HepG2 (cell line): ENCODE measurements around the gene DLG2.

Experiments used
- EZH2 ChIP-seq: conservative IDR thresholded peaks from 2 replicates; pipeline ENCODE4 v1.6.1; 2012; ENCODE audit warnings: mild to moderate bottlenecking, low read depth, low read length, moderate library complexity
- KDM1A ChIP-seq: IDR thresholded peaks from 2 replicates; pipeline ENCODE4 v1.6.1; 2016; ENCODE audit warnings: missing compliant biosample characterization
- RAD51 ChIP-seq: fragments of 450-650 bp; IDR thresholded peaks from 2 replicates; pipeline ENCODE4 v1.6.1; 2016; ENCODE audit warnings: borderline replicate concordance
- RBM22 ChIP-seq: fragments of 200-400 bp; formaldehyde crosslinking; optimal IDR thresholded peaks from 2 replicates; pipeline ENCODE3; 2017; ENCODE audit warnings: mild to moderate bottlenecking, low read length, moderate library complexity
- SP1 ChIP-seq, 2 experiments: fragments of 450-650 bp in 1 of 2; sonication (generic) in 1 of 2; formaldehyde crosslinking in 1 of 2; IDR thresholded peaks; 2 replicates each; pipeline versions ENCODE4 v1.4.0 to v1.6.1; 2016 to 2020; ENCODE audit warnings: missing genetic modification reagents in 1 of 2
- SP2 ChIP-seq: sonication (generic); formaldehyde crosslinking; IDR thresholded peaks from 2 replicates; pipeline ENCODE4 v1.5.1; 2020; ENCODE audit warnings: mild to moderate bottlenecking, missing genetic modification reagents
- ZNF224 ChIP-seq: sonication (generic); formaldehyde crosslinking; IDR thresholded peaks from 2 replicates; pipeline ENCODE4 v1.5.0; 2020; ENCODE audit warnings: mild to moderate bottlenecking, missing genetic modification reagents
- ZNF337 ChIP-seq: sonication (generic); formaldehyde crosslinking; IDR thresholded peaks from 2 replicates; pipeline ENCODE4 v1.5.1; 2020; ENCODE audit warnings: missing genetic modification reagents, low read depth, mild to moderate bottlenecking, borderline replicate concordance
- ZNF660 ChIP-seq: sonication (generic); formaldehyde crosslinking; IDR thresholded peaks from 2 replicates; pipeline ENCODE4 v1.5.1; 2020; ENCODE audit warnings: mild to moderate bottlenecking, low read depth, missing genetic modification reagents, borderline replicate concordance
- TF ChIP-seq, protein P1 (sequence below): sonication (generic); formaldehyde crosslinking; IDR thresholded peaks from 2 replicates; pipeline ENCODE4 v1.4.0; 2020; ENCODE audit warnings: missing genetic modification reagents, borderline replicate concordance
- TF ChIP-seq, protein P2 (sequence below): sonication (generic); formaldehyde crosslinking; IDR thresholded peaks from 2 replicates; pipeline ENCODE4 v1.5.0; 2020; ENCODE audit warnings: mild to moderate bottlenecking, low read depth, missing genetic modification reagents, borderline replicate concordance
- TF ChIP-seq, protein P3 (sequence below): sonication (generic); formaldehyde crosslinking; IDR thresholded peaks from 2 replicates; pipeline ENCODE4 v1.5.0; 2020; ENCODE audit warnings: mild to moderate bottlenecking, missing genetic modification reagents, moderate library complexity

DNA sequence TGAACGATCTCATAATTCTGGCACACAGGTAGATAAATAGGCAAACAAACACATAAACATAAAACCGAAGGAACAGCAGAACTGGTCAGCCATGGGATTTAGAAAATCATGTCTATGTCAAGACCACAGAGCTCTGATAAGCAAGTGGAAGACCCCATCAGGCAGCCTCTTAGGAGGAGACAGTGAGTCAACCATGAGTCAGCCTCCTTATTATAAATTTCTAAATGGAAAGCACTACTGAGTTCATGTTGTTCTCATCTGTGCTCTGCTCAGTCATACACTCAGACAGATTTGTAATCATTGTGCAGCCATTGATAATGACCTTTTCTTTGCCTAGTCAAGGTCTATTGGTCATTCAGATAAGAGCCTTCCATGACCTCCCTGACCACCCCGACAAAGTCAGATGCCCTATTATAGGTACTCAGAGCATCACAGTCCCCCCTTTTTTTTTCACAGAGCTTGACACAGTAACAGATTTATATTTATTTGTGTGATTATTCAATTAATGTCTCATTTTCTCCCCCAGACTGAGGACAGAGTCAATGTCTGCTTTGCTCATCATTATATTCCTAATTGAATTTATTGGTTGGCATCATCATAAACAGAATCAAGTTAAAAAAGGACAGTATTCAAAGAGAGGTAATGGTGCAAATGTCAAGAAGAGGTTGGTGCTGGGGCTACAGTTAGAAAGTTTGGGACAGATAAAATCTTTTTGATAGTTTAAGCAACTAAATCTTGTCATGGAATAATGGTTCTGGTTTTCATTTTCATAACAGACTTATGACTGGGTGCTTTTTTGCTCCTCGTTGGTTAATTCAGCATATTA is 1761.3 kb downstream of the DLG2 start:
- TF ChIP-seq ZNF224 (CRISPR knock-in tag): no peak
- no peak for TF ChIP-seq RAD51
- TF ChIP-seq SP1 (IDR thresholded peaks at IDR 0.05): no peak
- TF ChIP-seq SP1 (CRISPR knock-in tag; IDR thresholded peaks at IDR 0.05): no peak
- TF ChIP-seq, protein P1, sequence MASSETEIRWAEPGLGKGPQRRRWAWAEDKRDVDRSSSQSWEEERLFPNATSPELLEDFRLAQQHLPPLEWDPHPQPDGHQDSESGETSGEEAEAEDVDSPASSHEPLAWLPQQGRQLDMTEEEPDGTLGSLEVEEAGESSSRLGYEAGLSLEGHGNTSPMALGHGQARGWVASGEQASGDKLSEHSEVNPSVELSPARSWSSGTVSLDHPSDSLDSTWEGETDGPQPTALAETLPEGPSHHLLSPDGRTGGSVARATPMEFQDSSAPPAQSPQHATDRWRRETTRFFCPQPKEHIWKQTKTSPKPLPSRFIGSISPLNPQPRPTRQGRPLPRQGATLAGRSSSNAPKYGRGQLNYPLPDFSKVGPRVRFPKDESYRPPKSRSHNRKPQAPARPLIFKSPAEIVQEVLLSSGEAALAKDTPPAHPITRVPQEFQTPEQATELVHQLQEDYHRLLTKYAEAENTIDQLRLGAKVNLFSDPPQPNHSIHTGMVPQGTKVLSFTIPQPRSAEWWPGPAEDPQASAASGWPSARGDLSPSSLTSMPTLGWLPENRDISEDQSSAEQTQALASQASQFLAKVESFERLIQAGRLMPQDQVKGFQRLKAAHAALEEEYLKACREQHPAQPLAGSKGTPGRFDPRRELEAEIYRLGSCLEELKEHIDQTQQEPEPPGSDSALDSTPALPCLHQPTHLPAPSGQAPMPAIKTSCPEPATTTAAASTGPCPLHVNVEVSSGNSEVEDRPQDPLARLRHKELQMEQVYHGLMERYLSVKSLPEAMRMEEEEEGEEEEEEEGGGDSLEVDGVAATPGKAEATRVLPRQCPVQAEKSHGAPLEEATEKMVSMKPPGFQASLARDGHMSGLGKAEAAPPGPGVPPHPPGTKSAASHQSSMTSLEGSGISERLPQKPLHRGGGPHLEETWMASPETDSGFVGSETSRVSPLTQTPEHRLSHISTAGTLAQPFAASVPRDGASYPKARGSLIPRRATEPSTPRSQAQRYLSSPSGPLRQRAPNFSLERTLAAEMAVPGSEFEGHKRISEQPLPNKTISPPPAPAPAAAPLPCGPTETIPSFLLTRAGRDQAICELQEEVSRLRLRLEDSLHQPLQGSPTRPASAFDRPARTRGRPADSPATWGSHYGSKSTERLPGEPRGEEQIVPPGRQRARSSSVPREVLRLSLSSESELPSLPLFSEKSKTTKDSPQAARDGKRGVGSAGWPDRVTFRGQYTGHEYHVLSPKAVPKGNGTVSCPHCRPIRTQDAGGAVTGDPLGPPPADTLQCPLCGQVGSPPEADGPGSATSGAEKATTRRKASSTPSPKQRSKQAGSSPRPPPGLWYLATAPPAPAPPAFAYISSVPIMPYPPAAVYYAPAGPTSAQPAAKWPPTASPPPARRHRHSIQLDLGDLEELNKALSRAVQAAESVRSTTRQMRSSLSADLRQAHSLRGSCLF (CRISPR knock-in tag): no peak
- no peak for TF ChIP-seq EZH2
- no peak for TF ChIP-seq KDM1A (CRISPR knock-in tag)
- TF ChIP-seq, protein P2, sequence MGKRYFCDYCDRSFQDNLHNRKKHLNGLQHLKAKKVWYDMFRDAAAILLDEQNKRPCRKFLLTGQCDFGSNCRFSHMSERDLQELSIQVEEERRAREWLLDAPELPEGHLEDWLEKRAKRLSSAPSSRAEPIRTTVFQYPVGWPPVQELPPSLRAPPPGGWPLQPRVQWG (CRISPR knock-in tag): no peak
- no peak for TF ChIP-seq ZNF337 (CRISPR knock-in tag)
- TF ChIP-seq, protein P3, sequence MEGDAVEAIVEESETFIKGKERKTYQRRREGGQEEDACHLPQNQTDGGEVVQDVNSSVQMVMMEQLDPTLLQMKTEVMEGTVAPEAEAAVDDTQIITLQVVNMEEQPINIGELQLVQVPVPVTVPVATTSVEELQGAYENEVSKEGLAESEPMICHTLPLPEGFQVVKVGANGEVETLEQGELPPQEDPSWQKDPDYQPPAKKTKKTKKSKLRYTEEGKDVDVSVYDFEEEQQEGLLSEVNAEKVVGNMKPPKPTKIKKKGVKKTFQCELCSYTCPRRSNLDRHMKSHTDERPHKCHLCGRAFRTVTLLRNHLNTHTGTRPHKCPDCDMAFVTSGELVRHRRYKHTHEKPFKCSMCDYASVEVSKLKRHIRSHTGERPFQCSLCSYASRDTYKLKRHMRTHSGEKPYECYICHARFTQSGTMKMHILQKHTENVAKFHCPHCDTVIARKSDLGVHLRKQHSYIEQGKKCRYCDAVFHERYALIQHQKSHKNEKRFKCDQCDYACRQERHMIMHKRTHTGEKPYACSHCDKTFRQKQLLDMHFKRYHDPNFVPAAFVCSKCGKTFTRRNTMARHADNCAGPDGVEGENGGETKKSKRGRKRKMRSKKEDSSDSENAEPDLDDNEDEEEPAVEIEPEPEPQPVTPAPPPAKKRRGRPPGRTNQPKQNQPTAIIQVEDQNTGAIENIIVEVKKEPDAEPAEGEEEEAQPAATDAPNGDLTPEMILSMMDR: no peak
- TF ChIP-seq ZNF660 (CRISPR knock-in tag): no peak
- TF ChIP-seq SP2 (CRISPR knock-in tag): no peak
- TF ChIP-seq RBM22: no peak
